GM23338 (cell line): ENCODE results near the gene CDYL. TPM values are rescaled to one million over a fixed set of nuclear protein-coding genes. Genes with fewer than 3 reads are reported as not detected.

Experiments
- ATAC-seq: fragments of 200-7000 bp; cut with Tn5 transposase; 3 replicates; pipeline ENCODE4 v1.9.1; 2020
- DNase-seq: peaks from one replicate; pipeline ENCODE4 v3.0.0-alpha.2; 2015; ENCODE audit warnings: low spot score
- H2AFZ ChIP-seq: fragments of 200-600 bp; sonication (generic); 2 replicates; pipeline ENCODE4 v1.8.0; 2016; ENCODE audit warnings: antibody characterized with exemption, mild to moderate bottlenecking, moderate library complexity
- H3F3A ChIP-seq: fragments of 200-600 bp; sonication (generic); replicated peaks from 2 replicates; pipeline ENCODE4 v1.8.0; 2017; ENCODE audit warnings: antibody characterized with exemption, mixed run types, low read depth
- H3K27ac ChIP-seq: fragments of 200-600 bp; sonication (generic); 2 replicates; pipeline ENCODE4 v1.6.1; 2016; ENCODE audit warnings: low read depth
- H3K27me3 ChIP-seq: fragments of 200-600 bp; sonication (generic); 2 replicates; pipeline ENCODE4 v1.8.0; 2016; ENCODE audit warnings: mild to moderate bottlenecking, mixed run types, moderate library complexity; ENCODE audit not compliant: insufficient read depth
- H3K36me3 ChIP-seq: fragments of 200-600 bp; sonication (generic); 2 replicates; pipeline ENCODE4 v1.8.0; 2016; ENCODE audit warnings: mild to moderate bottlenecking; ENCODE audit not compliant: insufficient read depth
- H3K4me1 ChIP-seq: fragments of 200-600 bp; sonication (generic); 2 replicates; pipeline ENCODE4 v1.8.0; 2016; ENCODE audit warnings: mild to moderate bottlenecking, moderate library complexity; ENCODE audit not compliant: insufficient read depth
- H3K4me2 ChIP-seq: fragments of 200-600 bp; sonication (generic); 2 replicates; pipeline ENCODE4 v1.7.1; 2017; ENCODE audit warnings: mixed run types
- H3K4me3 ChIP-seq: fragments of 200-600 bp; sonication (generic); 2 replicates; pipeline ENCODE4 v1.6.1; 2016; ENCODE audit warnings: mixed run types
- H3K79me2 ChIP-seq: fragments of 200-600 bp; sonication (generic); replicated peaks from 2 replicates; pipeline ENCODE4 v1.8.0; 2017; ENCODE audit warnings: mild to moderate bottlenecking; ENCODE audit not compliant: insufficient read depth
- H3K9me2 ChIP-seq: fragments of 200-600 bp; sonication (generic); 2 replicates; pipeline ENCODE4 v1.8.0; 2017; ENCODE audit not compliant: insufficient read depth
- H4K20me1 ChIP-seq: fragments of 200-600 bp; sonication (generic); replicated peaks from 2 replicates; pipeline ENCODE4 v1.8.0; 2017; ENCODE audit warnings: mild to moderate bottlenecking; ENCODE audit not compliant: insufficient read depth
- H3K27ac Mint-ChIP-seq: 2 replicates; pipeline ENCODE4 v1.8.0; 2020; ENCODE audit warnings: inconsistent platforms, mild to moderate bottlenecking, moderate library complexity, mixed read lengths
- H3K27me3 Mint-ChIP-seq: 3 replicates; pipeline ENCODE4 v1.8.0; 2022; ENCODE audit warnings: low read depth, mild to moderate bottlenecking, moderate library complexity, mixed read lengths, inconsistent platforms; ENCODE audit not compliant: insufficient read depth, poor library complexity
- H3K36me3 Mint-ChIP-seq: 3 replicates; pipeline ENCODE4 v1.8.0; 2021; ENCODE audit warnings: low read depth, mild to moderate bottlenecking, inconsistent platforms, moderate library complexity, mixed read lengths
- H3K4me1 Mint-ChIP-seq: 3 replicates; pipeline ENCODE4 v1.8.0; 2020; ENCODE audit warnings: mild to moderate bottlenecking, inconsistent platforms, mixed read lengths
- H3K4me3 Mint-ChIP-seq: 3 replicates; pipeline ENCODE4 v1.8.0; 2021; ENCODE audit warnings: moderate library complexity, mild to moderate bottlenecking, inconsistent platforms, mixed read lengths
- H3K9me3 Mint-ChIP-seq: 3 replicates; pipeline ENCODE4 v1.8.0; 2020; ENCODE audit warnings: moderate library complexity, mild to moderate bottlenecking, inconsistent platforms, mixed read lengths
- CREB1 ChIP-seq: fragments of 250-450 bp; sonication (Bioruptor Pico); IDR thresholded peaks from 2 replicates; pipeline ENCODE4 v1.5.0; 2020; ENCODE audit warnings: low read depth, mild to moderate bottlenecking, moderate library complexity
- CTCF ChIP-seq, 2 experiments: fragments of 200-600 bp in 1 of 2; sonication (generic) in 1 of 2; conservative IDR thresholded peaks; 2 replicates each; pipeline versions ENCODE4 v1.5.1 to v1.6.1; 2016 to 2017; ENCODE audit warnings: antibody characterized with exemption in 2 of 2, low read depth in 2 of 2, mild to moderate bottlenecking in 2 of 2, moderate library complexity in 1 of 2
- EZH2 ChIP-seq: fragments of 200-600 bp; sonication (generic); IDR thresholded peaks from one replicate; pipeline ENCODE4 v1.8.0; 2017; ENCODE audit warnings: antibody characterized with exemption, mild to moderate bottlenecking, low read depth; ENCODE audit not compliant: unreplicated experiment
- EZH2phosphoT487 ChIP-seq: fragments of 200-600 bp; sonication (generic); IDR thresholded peaks from one replicate; pipeline ENCODE4 v1.8.1; 2018; ENCODE audit warnings: antibody characterized with exemption; ENCODE audit not compliant: unreplicated experiment
- JUNB ChIP-seq: IDR thresholded peaks from one replicate; pipeline ENCODE4 v1.6.1; 2016; ENCODE audit warnings: antibody characterized with exemption; ENCODE audit not compliant: unreplicated experiment
- NANOG ChIP-seq: IDR thresholded peaks from 2 replicates; pipeline ENCODE4 v1.6.1; 2016; ENCODE audit warnings: antibody characterized with exemption, borderline replicate concordance
- POLR2AphosphoS5 ChIP-seq: IDR thresholded peaks from 2 replicates; pipeline ENCODE4 v1.6.1; 2016; ENCODE audit warnings: antibody characterized with exemption, low read depth
- REST ChIP-seq: IDR thresholded peaks from one replicate; pipeline ENCODE4 v1.6.1; 2018; ENCODE audit warnings: antibody characterized with exemption; ENCODE audit not compliant: unreplicated experiment
- STAT1 ChIP-seq: IDR thresholded peaks from one replicate; pipeline ENCODE4 v1.6.1; 2016; ENCODE audit warnings: antibody characterized with exemption; ENCODE audit not compliant: unreplicated experiment
- ZNF114 ChIP-seq: fragments of 250-450 bp; sonication (Bioruptor Pico); IDR thresholded peaks from 2 replicates; pipeline ENCODE4 v1.5.0; 2020; ENCODE audit warnings: mild to moderate bottlenecking, moderate library complexity
- ZNF331 ChIP-seq: fragments of 250-450 bp; sonication (Bioruptor Pico); IDR thresholded peaks from 2 replicates; pipeline ENCODE4 v1.5.0; 2020; ENCODE audit warnings: low read depth, mild to moderate bottlenecking, moderate library complexity
- ZNF462 ChIP-seq: fragments of 250-450 bp; sonication (Bioruptor Pico); IDR thresholded peaks from 2 replicates; pipeline ENCODE4 v1.5.0; 2020; ENCODE audit warnings: mild to moderate bottlenecking, moderate library complexity
- polyA plus RNA-seq: library from polyadenylated mRNA; unstranded; fragments of >200 nt; fragmentation: Nextera tagmentation; extraction: Ambion mirVana; gene quantifications from 2 replicates; pipeline ENCODE4 v1.2.1, GENCODE V29; 2016
- total RNA-seq: library from RNA; depleted of rRNA; stranded (reverse); fragments of >200 nt; shearing (Covaris generic); gene quantifications from 2 replicates; pipeline ENCODE4 v1.2.3, GENCODE V29; 2014
- TF ChIP-seq, protein P1 (sequence below): IDR thresholded peaks from 2 replicates; pipeline ENCODE4 v1.6.1; 2016; ENCODE audit warnings: antibody characterized with exemption

Gene CDYL
- total and polyA plus RNA-seq, 2 experiments from 2014 or later = 67.2 to 128 TPM

- Histone ChIP-seq H4K20me1 (no peaks in the 10 kb centered on the region), H2AFZ (no peak overlapping the region), H3F3A (no peaks in the 10 kb centered on the region), H3K27ac (no peak overlapping the region), H3K36me3 (no peaks in the 10 kb centered on the region), H3K9me2 (no peaks in the 10 kb centered on the region), H3K4me3 (no peak overlapping the region), H3K4me2 (no peak overlapping the region), H3K79me2 (no peaks in the 10 kb centered on the region), H3K4me1 (no peaks in the 10 kb centered on the region), H3K27me3 (no peaks in the 10 kb centered on the region)
- no peak for TF ChIP-seq REST
- TF ChIP-seq ZNF331 = no peak
- no peak for TF ChIP-seq NANOG
- no peak for TF ChIP-seq CTCF (conservative IDR thresholded peaks at IDR 0.05; ENCODE audit: low read depth in 2 of 2)
- no peak for TF ChIP-seq EZH2
- TF ChIP-seq, protein P1, sequence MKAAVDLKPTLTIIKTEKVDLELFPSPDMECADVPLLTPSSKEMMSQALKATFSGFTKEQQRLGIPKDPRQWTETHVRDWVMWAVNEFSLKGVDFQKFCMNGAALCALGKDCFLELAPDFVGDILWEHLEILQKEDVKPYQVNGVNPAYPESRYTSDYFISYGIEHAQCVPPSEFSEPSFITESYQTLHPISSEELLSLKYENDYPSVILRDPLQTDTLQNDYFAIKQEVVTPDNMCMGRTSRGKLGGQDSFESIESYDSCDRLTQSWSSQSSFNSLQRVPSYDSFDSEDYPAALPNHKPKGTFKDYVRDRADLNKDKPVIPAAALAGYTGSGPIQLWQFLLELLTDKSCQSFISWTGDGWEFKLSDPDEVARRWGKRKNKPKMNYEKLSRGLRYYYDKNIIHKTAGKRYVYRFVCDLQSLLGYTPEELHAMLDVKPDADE = no peak
- no peak for TF ChIP-seq CREB1 (CRISPR knock-in tag)
- no peak for TF ChIP-seq ZNF462
- no peak for TF ChIP-seq STAT1
- no peak for TF ChIP-seq ZNF114 (CRISPR knock-in tag)
- no peak for TF ChIP-seq POLR2AphosphoS5
- TF ChIP-seq JUNB = no peak
- no peak for TF ChIP-seq EZH2phosphoT487
- no peaks in the 10 kb centered on the region for H3K36me3 Mint-ChIP-seq
- H3K27ac Mint-ChIP-seq = no peak overlapping the region
- H3K27me3 Mint-ChIP-seq = peaks cover 8% of the 10 kb centered on the region
- no peaks in the 10 kb centered on the region for H3K9me3 Mint-ChIP-seq
- ATAC-seq = no peak
- H3K4me3 Mint-ChIP-seq = no peak overlapping the region
- no peak for DNase-seq
- H3K4me1 Mint-ChIP-seq = no peaks in the 10 kb centered on the region
Measured at GRCh38 chr6:4743926-4744325, 32.3 kb upstream of the CDYL start.
